Hepatic stellate cell (primary cell): ENCODE measurements around the gene TEX261.

ENCODE experiments used
- DNase-seq: peaks from one replicate; pipeline ENCODE4 v3.0.0; 2011; ENCODE audit warnings: low spot score

TEX261 gene

DNA sequence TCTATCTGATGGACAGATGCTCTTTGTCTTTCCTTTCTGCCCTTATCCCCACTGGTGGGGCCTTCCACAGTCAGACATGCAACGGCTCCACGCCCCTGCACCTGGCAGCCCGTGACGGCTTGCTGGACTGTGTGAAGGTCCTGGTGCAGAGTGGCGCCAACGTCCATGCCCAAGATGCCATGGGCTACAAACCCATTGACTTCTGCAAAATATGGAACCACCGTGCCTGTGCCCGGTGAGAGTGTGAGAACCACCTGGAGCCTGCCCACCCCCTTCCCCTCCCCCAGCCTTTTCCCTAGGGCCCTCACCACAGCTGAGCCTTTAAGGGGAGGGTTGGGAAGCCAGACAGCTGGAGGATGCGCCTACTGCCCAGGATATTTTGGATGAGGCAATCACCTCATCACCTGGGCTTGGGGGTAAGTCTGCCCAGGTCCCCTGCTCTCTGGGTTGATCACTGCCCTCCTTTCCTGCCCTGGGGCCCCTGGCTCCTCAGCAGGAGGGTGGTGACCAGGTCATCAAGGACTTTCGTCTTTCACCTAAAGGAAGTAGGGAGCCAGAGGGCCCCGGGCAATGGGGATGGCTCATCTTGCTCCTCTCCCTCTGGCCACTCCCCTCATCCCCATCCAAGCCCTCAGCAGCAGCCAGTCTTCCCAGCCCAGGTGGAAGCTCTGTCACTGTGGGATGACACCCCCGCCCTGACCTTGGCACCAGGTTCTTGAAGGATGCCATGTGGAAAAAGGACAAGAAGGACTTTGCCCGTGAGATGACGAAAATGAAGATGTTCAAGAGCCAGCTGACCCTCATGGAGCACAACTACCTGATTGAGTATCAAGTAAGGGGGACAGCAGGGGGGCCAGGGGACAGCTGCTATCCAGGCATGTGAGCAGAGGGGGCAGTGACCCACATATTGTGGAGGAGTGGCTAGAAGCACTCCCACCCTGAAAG lies 12.5 kb downstream of the TEX261 start:
- DNase-seq = no peak

DNA sequence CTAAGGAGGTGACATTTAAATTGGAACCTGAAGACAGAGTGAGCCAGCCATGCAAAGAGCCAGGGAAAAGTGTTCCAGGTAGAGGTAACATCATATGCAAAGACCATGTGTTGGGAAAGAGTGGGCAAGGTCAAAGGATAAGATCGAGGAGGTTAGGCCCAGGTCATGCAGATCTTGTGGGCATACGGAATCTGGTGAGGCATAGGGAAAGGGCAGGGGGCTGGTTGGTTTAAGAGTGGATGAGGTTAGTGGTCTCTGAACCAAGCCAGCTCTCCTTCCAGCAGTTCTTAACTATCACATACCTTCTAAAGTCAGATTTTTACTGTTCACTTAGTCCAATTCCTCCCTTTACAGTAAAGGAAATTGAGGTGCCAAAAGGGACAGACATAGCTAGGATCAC lies 13.3 kb downstream of the TEX261 start:
- DNase-seq = no peak

DNA sequence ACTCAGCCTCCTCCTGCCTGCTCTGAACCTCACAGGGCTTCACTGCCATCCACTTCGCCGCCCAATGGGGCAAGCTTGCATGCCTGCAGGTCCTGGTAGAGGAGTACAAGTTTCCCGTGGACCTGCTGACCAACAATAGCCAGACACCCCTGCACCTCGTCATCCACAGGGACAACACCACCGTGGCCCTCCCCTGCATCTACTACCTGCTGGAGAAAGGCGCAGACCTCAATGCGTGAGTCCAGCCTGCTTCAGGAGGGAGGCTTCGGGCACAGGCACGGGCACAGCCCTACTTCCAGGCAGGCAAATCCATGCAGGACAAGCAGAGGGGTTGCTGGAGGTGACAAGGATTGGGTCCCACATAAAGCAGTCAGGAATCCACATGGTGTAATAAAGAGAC lies 15.0 kb downstream of the TEX261 start:
- DNase-seq = no peak

DNA sequence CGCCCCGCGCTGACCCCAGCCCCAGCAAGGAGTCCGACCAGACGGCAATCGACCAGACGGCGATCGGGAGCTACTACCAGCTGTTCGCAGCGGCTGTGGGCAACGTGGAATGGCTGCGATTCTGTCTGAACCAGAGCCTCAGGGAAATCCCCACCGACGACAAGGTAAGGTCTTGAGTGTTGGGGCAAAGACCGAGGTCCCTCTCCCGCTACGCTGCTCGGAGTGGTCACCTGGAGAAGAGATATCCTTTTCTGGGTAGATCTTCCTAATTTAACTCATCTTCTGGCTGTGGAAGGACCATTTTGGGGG lies 15.5 kb downstream of the TEX261 start:
- DNase-seq = no peak

DNA sequence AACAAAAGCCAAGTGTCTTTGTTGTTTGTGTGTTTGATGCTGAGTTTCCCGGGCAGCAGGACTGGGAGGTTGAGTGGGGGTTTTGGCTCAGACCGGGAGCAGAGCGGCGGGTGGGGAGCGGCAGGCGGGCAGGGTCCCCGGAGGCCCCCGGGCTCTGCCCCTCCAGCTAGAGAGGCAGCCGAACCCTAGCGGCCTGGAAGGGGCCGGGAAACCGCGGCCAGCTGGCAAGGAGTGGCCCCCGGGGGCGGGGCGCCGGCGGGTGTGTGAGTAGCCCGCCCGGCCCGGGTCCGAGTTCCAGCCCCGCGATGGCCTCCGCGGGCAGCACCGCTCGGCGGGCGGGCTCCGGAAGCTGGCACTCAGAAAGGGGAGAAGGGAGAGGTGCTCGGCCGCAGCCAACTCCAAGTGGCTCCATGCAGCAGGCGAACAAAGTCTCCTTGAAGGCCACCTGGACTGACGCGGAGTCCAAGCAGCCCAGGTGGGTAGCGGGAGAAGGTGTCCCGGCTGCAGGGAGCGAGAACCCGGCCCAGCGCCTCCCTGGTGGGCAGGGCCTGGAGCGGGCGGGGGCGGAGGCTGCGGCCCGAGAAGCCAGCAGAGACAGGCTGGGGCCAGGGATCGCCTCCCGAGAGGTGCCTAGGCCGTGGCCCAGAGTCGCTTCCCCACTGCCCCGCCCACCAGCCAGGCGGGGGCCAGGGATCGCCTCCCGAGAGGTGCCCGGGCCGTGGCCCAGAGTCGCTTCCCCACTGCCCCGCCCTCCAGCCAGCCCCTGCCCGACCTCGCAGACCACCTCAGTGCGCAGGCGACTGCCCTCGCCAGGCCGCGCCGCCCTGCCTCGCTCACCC lies 16.1 kb downstream of the TEX261 start, which contains the start of gene ANKRD53:
Gene ANKRD53, plus strand, starts transcription at position 290 of the 839 bp plus-strand sequence. Its CDS starts 16 bp downstream, at position 306.
- DNase-seq = peak; percentile 51

DNA sequence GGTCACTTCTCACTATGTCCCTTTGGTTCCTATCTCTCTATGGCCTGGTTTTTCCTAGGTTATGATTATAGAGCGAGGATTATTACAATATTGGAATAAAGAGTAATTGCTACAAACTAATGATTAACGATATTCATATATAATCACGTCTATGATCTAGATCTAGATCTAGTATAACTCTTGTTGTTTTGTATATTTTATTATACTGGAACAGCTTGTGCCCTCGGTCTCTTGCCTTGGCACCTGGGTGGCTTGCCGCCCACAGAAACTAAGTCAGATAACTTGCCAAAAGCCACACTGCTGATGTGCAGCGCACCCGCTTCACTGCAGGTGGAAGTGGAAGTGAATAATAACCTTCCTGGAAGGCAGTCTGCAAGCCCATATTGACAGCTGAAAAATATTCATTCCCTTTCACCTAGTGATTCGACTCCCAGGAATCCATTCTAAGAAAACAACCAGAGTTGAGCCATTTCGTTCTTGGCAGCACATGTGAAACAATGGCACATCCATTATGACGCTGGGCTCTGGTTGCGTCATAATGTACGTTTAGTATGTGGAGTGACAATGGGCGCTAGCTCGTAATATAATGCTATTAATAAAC lies 17.0 kb downstream of the TEX261 start:
- DNase-seq = peak; percentile 83

DNA sequence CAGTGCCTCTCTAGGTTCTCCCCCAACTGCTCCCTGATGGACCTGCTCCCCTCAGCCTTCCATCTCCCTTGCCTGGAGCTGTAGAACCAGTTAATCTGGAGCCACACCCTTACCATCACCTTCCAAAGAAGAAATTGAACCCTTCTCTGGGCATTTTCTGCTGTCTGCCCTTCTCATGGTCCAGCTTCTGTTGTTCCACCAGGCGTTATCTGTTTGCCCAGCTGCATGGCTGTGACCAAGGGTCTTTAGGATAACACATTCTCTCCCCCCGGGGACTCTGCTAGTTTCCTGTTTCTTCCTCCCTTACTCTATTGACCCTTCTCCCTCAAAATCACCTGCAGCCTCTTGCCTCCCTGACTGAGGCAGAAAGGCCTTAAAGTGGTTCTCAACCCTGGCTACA lies 19.4 kb downstream of the TEX261 start:
- no peak for DNase-seq

DNA sequence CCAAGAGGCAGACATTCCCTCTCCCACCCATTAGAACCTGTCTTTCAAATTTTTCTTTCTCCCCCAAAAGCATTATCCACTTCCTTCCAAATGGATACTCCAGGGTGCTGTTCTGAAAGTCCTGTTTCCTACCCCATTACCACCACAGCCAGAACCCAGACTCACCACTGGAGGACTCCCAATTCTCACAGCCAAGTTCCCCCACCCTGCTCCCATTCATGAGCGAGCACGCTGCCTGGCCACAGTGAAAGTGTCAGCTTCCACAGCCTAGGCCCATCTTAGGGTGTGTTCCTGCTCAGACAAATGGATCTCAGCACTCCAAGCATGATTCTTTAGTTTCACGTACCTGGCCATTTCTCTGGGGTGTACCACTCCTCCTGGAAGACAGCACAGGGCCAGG lies 20.1 kb downstream of the TEX261 start:
- no peak for DNase-seq

DNA sequence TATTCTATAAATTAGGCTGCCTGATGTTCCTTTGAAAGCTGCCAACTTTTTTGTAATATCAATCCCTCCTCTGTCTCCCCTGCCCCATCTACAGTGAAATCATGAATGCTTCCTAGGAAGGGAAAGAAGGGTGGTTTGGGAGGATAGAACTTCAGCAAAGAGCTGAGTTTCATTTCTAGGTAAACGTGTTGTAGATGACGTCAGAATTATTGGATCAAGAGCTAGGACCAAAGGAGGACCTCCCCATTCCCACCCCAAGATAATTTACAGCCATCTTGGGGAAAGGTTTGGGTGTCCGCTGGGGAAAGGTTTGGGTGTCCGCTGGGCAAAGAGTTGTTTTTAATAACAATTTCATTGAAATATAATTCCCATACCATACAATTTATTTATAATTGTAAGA lies 27.5 kb downstream of the TEX261 start:
- no peak for DNase-seq

DNA sequence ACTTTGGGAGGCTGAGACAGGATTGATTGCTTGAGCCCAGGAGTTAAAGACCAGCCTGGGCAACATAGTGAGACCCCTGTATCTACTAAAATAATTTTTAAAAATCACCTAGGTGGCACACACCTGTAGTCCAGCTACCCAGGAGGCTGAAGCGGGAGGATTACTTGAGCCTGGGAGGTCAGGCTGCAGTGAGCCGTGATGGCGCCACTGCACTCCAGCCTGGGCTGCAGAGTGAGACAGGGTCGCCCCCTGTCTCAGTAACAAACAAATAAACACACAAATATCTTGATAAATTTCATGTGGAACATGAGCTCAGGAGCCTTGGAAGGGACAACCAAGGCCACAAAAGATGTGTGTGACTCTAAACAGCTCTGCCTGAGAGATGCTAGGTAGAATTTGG lies 28.0 kb downstream of the TEX261 start:
- DNase-seq = no peak

DNA sequence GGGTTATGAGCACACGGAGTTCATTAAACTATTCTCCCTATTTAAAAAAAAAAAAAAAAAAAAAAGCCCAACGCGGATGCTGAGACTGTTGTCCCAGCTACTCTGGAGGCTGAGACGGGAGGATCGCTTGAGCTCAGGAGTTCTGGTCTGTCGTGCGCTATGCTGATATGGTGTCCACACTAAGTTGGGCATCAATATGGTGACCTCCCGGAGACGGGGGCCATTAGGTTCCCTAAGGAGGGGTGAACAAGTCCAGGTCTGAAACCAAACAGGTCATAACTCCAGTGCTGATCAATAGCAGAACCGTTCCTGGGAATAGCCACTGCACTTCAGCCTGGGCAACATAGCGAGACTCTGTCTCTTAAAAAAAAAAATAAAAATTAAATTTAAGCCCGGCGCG lies 29.2 kb downstream of the TEX261 start:
- no peak for DNase-seq

DNA sequence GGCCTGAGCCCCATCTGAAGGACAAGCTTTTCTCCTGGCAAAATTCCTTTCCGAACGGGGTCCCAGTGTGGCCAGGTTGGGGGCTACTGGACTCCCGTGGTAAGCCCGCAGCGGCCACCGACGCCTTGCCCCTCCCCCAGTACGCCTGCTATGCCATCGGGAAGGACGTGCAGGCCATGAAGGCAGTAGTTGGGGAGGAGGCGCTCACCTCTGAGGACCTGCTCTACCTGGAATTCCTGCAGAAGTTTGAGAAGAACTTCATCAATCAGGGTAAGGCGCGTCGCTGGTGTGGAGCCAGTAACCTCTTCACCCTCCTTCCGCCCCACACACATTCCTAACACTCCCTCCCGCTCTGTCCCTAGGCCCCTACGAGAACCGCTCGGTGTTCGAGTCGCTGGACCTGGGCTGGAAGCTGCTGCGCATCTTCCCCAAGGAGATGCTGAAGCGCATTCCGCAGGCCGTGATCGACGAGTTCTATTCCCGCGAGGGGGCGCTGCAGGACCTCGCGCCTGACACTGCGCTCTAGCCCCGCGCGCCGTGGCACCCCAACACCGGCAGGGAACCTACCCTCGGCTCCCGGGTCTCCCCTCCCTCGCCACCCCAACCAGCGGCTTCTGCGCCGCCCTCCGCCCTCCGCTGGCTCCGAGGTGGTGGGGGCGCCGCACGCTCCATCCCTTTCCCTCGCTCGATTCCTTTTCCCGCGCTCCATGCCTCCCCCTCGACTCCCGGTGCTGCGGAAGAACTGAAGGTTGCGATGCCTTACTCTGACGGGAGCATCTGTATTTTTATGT lies 29.9 kb downstream of the TEX261 start:
- peak; percentile 73 for DNase-seq

DNA sequence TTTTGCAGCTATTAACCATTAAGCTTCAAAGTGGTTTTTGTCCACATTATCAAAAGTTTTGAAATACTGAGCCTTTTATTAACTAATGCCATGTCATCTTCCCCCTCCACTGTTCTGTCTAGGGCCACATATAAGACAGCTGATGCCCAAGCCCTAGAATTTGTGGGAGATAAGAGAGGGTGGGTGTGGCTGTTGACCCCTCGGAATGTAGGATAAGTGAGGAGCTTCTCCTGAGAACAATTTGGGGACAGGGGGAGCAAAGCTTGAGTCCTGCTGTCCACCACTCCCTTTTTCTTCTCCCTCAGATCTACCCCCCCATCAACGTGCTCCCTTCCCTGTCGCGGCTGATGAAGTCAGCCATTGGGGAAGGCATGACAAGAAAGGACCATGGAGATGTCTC lies 30.5 kb downstream of the TEX261 start:
- no peak for DNase-seq

DNA sequence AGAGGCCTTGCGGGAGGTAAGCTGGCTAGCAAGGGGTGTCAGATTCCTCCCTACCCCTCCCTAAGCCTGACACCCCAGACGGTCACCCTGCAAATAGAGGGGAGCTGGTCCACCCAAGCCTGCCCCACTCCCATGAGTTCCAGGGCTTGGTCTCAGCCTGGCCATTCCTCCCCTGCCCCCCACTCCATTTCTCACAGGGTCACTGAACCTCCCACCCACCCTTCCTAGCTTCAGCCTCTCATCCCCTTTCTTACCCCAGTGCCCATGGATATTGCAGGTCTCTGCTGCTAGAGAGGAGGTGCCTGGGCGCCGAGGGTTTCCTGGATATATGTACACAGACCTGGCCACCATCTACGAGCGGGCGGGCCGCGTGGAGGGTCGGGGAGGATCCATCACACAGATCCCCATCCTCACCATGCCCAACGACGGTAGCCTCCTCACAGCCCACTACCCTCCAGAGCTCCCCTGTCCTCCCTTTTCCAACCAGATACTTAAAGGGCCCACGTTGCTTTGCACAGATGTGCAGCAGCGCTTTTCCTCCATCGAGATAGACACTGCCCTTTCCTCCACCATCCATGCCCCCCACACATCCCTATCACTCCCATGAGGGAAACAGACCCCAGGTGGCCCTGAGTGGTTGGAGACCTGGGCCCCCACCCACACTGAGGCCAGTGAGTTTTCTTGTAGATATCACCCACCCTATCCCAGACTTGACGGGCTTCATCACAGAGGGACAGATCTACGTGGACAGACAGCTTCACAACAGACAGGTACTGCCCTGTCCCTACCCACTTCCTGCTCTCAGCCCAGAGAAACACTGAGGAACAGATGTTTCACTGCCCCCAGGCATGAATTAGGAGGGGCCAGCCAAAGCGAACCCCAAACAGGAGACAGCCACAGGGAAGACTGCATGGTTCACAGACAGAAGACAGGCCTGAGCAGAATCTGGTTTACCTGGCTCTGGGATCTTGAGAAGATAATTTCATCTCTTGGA lies 31.5 kb downstream of the TEX261 start:
- no peak for DNase-seq

DNA sequence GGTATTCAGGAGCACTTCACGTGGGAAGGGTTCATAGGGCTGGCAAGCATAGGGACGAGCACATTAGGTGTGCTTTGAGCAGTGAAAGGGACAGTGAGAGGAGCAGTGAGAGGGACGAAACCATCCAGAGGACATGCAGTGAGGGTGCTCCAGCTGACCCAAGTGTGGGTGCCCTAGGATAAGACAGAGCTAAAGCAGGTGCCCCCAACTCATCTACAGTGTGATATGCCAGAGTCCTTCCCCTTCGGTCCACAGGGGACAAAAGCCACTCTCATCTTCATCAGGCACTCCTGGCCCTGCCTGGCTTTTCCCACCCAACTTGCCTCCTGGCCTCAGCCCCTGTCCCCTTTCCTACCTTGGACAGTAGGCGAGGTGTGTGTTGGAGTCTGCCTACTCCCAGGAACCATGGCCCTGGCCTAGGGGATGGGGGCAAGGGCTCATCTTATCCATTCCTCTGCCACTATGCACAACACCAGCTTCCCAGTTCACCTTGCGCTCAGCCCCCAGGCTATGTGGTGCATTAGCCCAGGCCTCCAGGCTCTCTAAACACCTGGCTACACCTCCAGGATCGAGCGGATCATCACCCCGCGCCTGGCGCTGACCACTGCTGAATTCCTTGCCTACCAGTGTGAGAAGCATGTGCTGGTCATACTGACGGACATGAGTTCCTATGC lies 32.3 kb downstream of the TEX261 start:
- DNase-seq = no peak

DNA sequence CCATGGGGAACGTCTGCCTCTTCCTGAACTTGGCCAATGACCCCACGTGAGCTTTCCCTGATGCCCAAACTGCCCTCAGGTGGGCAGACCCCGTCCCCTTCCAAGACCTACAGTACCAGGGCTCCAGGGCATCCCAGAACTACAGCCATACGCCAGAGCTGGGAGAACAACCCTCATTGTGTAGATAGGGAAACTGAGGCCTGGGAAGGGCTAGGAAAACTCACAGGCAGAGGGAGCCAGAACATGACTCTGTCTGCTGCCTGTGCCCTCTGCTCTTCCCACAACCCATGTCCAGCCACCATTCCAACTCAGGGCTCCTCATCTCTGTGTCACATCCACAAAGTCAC lies 33.1 kb downstream of the TEX261 start:
- DNase-seq = no peak

DNA sequence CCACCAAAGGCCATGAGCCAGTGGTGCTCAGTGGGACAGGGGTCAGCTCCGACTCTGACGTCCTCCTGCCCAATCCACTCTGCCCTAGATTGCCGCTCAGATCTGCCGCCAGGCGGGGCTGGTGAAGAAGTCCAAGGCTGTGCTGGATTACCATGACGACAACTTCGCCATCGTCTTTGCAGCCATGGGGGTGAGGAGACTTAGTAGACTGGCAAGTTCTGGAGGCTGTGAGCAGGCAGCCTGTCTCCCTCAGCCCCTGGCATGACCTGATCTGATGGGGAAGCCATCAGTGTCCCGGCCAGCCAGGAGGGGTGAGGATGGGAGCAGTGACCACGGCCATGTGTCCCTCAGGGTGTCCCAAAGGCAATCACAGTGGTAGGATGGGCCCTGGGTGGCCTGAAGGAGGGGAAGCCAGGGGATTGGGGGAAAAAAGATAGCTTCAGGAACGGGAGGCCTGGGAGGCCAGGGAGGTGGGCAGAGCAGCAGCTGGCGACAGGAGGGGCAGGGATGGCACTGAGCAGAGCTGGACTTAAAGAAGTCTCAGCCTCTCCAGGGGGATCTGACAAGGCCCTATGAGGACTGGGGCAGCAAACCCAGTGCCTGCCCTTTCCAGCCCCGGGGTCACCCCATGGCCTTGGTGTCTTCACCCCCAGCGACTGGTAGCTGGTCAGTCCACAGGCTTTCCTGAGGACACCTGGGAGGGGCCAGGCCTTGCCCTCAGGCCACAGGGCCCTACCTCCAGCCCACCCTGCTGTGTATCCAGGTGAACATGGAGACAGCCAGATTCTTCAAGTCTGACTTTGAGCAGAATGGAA lies 33.6 kb downstream of the TEX261 start:
- no peak for DNase-seq

DNA sequence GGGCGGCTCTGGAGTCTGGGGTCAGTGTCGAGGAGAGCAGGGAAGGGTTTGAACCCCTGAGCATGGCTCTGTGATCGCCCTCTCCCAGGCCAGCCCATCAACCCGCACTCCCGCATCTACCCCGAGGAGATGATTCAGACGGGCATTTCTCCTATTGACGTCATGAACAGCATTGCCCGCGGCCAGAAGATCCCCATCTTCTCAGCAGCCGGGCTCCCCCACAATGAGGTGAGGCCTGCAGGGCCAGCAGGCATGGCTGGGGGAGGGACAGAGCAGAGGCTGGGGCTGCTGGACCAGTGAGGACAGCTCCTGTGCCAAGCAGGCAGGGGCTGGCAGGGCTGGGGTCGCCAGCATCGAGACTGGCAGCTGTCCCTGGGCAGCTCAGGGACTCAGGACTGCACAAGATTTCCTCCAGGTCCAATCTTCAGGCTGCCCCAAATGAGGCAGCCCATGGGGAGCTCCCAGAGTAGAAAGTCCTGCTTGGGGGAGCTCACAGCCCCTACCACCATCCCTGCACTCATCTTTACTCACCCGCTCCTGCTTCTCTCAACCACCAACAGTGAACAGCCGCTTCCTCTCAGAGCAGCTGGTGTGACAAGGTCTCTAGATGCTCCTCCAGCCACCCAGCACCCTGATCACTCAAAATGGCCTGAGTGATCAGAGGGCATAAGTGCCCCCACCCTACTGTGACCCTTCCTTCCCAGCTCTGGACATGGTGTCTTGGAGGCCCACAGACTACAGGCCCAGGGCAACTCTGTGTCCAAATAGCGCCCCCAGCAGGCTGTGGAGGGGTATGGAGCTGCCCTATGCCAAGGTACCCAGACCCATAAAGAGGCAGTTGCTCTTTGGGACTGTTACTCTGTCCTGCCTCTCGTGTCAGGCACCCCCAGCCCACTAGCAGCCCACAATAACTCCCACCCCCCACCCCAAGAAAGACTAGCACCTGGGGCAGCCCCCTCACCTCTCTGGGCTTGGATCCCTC lies 34.5 kb downstream of the TEX261 start:
- DNase-seq = no peak
